OCI-LY3 (cell line): Measurements from ENCODE around the gene AKAP1.

Source experiments
- H2AFZ ChIP-seq: fragments of 200-600, 300-600 bp; shearing (Covaris generic); 2 replicates; pipeline ENCODE4 v1.6.0; 2014; ENCODE audit warnings: antibody characterized with exemption, low read depth, low read length
- H3K27ac ChIP-seq: fragments of 200-600, 300-600 bp; sonication (generic); 2 replicates; pipeline ENCODE4 v1.5.1; 2014; ENCODE audit warnings: mild to moderate bottlenecking, low read length, moderate library complexity, mixed read lengths
- H3K27me3 ChIP-seq: fragments of 200-600, 300-600 bp; sonication (generic); 2 replicates; pipeline ENCODE4 v1.6.1; 2014; ENCODE audit warnings: low read depth, low read length, mixed read lengths
- H3K36me3 ChIP-seq: fragments of 200-600, 300-600 bp; sonication (generic); replicated peaks from 2 replicates; pipeline ENCODE3; 2014; ENCODE audit warnings: low read depth, low read length, mixed read lengths
- H3K4me1 ChIP-seq: fragments of 300-600, 200-600 bp; sonication (generic); 2 replicates; pipeline ENCODE4 v1.6.1; 2014; ENCODE audit warnings: low read length, mixed read lengths
- H3K4me2 ChIP-seq: fragments of 200-600, 300-600 bp; sonication (generic); 2 replicates; pipeline ENCODE4 v1.6.1; 2014; ENCODE audit warnings: low read length, mixed read lengths
- H3K4me3 ChIP-seq: fragments of 300-600, 200-600 bp; sonication (generic); 2 replicates; pipeline ENCODE4 v1.5.1; 2014; ENCODE audit warnings: antibody characterized with exemption, mild to moderate bottlenecking, low read length, moderate library complexity
- H3K79me2 ChIP-seq: fragments of 300-600, 200-600 bp; shearing (Covaris generic); 2 replicates; pipeline ENCODE4 v1.6.1; 2014; ENCODE audit warnings: mild to moderate bottlenecking, low read length, mixed read lengths
- H3K9ac ChIP-seq: fragments of 300-600, 200-600 bp; shearing (Covaris generic); 2 replicates; pipeline ENCODE4 v1.6.0; 2014; ENCODE audit warnings: mild to moderate bottlenecking, low read length, moderate library complexity
- H3K9me3 ChIP-seq: fragments of 200-600, 300-600 bp; shearing (Covaris generic); 2 replicates; pipeline ENCODE4 v1.6.1; 2014; ENCODE audit warnings: low read length, mixed read lengths; ENCODE audit not compliant: insufficient read depth
- H4K20me1 ChIP-seq: fragments of 200-600, 300-600 bp; sonication (generic); 2 replicates; pipeline ENCODE4 v1.6.1; 2016; ENCODE audit warnings: low read length, mixed read lengths; ENCODE audit not compliant: insufficient read depth
- EZH2phosphoT487 ChIP-seq: fragments of 200-600 bp; shearing (Covaris generic); IDR thresholded peaks from 2 replicates; pipeline ENCODE4 v1.6.1; 2018; ENCODE audit warnings: antibody characterized with exemption, mixed run types, low read depth
- TF ChIP-seq, protein P1 (sequence below): fragments of 200-600, 300-600 bp; sonication (generic); IDR thresholded peaks from 2 replicates; pipeline ENCODE4 v1.5.1; 2014; ENCODE audit warnings: antibody characterized with exemption, low read length, low read depth

The AKAP1 gene

DNA sequence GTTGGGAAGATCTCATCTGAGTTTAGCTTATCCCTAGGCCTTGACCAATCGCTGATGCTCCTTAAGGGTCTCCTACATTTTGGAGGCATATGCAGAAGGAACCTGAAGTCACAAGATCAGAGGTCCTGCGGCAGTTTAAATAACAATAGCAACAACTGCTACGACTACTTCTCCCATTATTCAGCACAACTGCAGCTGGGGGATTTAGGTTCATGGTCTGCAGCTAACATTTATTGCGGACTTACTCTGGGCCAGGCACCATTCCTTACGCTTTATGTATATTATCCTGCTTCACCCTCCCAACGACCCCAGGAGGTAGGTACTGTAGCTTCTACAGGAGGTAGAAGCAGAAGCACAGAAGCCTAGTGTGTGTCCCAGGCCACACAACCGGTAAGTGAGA, 59.5 kb downstream of the AKAP1 start:
- Histone ChIP-seq H3K27ac (no peak overlapping the region), H3K9me3 (no peaks in the 10 kb centered on the region), H3K27me3 (0 out of 2 replicates have a peak, but pooled peaks cover 2% of the 10 kb centered on the region), H3K79me2 (no peaks in the 10 kb centered on the region), H3K36me3 (no peaks in the 10 kb centered on the region), H2AFZ (no peak overlapping the region), H3K4me1 (peaks cover 16% of the 10 kb centered on the region), H3K4me2 (no peak overlapping the region), H4K20me1 (no peaks in the 10 kb centered on the region), H3K9ac (no peak overlapping the region), H3K4me3 (no peak overlapping the region)
- no peak for TF ChIP-seq EZH2phosphoT487
- TF ChIP-seq, protein P1, sequence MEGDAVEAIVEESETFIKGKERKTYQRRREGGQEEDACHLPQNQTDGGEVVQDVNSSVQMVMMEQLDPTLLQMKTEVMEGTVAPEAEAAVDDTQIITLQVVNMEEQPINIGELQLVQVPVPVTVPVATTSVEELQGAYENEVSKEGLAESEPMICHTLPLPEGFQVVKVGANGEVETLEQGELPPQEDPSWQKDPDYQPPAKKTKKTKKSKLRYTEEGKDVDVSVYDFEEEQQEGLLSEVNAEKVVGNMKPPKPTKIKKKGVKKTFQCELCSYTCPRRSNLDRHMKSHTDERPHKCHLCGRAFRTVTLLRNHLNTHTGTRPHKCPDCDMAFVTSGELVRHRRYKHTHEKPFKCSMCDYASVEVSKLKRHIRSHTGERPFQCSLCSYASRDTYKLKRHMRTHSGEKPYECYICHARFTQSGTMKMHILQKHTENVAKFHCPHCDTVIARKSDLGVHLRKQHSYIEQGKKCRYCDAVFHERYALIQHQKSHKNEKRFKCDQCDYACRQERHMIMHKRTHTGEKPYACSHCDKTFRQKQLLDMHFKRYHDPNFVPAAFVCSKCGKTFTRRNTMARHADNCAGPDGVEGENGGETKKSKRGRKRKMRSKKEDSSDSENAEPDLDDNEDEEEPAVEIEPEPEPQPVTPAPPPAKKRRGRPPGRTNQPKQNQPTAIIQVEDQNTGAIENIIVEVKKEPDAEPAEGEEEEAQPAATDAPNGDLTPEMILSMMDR: no peak

DNA sequence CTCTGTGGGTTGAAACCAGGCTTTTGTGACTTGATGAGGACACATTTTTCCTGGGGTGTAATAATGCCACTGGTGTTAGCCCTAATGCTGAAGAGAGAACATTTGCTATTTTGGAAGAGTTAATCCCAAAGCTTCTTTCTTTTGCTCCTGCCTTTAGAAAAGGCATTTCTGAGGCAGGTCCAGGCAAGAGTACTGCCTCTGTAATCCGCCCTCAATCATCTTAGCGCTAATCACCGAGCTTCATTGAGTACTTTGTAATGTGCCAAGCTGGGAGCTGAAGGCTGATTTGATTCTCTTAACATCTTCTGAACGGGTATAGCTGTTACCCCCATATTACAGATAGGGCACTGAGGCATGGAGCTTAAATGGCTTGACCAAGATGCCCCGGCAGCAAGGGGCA, 60.3 kb downstream of the AKAP1 start:
- no peak overlapping the region for H3K27ac ChIP-seq
- no peak overlapping the region for H3K4me2 ChIP-seq

DNA sequence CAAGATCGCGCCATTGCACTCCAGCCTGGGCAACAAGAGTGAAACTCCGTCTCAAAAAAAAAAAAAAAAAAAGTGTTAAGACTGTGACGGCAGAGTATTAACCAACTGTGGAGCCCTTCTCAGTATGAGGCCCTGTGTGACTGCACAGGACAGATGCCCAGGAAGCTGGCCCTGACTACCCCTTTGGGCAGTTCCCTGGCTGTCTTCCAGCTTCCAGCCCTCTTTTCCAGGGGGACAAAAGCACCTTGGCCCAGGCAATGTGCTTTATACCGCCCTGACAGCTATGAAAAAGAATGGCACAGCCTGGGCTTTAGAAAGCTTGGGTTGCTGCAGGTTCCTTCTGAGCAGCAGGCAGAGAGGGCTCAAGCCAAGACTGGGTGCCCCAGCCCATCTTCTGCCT, 61.2 kb downstream of the AKAP1 start:
- Histone ChIP-seq H3K9ac (no peak overlapping the region), H3K4me3 (no peak overlapping the region), H3K27ac (no peak overlapping the region), H3K9me3 (no peaks in the 10 kb centered on the region), H3K36me3 (no peaks in the 10 kb centered on the region), H4K20me1 (no peaks in the 10 kb centered on the region), H3K79me2 (no peaks in the 10 kb centered on the region), H2AFZ (no peak overlapping the region), H3K4me1 (peaks cover 3% of the 10 kb centered on the region), H3K27me3 (peaks cover 8% of the 10 kb centered on the region; the same call in 1 of the 2 replicates), H3K4me2 (no peak overlapping the region)
- no peak for TF ChIP-seq EZH2phosphoT487
- TF ChIP-seq, protein P1: no peak

More for the DNA sequence above, 60.3 kb downstream of the AKAP1 start:
- H3K4me1 ChIP-seq: peaks cover 12% of the 10 kb centered on the region
- H3K36me3 ChIP-seq: no peaks in the 10 kb centered on the region
- H2AFZ ChIP-seq: no peak overlapping the region
- peaks cover 8% of the 10 kb centered on the region; the same call in 1 of the 2 replicates for H3K27me3 ChIP-seq
- no peak overlapping the region for H3K4me3 ChIP-seq
- TF ChIP-seq, protein P1: no peak
- no peak for TF ChIP-seq EZH2phosphoT487
- H3K9me3 ChIP-seq: no peaks in the 10 kb centered on the region
- no peak overlapping the region for H3K9ac ChIP-seq
- no peaks in the 10 kb centered on the region for H4K20me1 ChIP-seq
- H3K79me2 ChIP-seq: no peaks in the 10 kb centered on the region

DNA sequence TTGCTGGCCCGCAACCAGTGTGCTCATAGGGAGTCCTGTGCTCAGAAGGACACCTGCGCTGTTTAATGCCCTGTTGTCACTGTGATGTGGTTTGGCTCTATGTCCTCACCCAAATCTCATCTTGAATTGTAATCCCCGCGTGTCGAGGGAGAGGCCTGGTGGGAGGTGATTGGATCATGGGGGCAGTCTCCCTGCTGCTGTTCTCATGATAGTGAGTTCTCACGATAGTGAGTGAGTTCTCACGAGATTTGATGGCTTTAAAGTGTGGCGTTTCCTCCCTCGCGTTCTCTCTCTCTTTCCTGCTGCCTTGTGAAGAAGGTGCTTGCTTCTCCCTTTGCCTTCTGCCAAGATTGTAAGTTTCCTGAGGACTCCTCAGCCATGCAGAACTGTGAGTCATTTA, 66.8 kb downstream of the AKAP1 start:
- Histone ChIP-seq H3K4me3 (no peak overlapping the region), H3K27me3 (peaks cover 8% of the 10 kb centered on the region; the same call in 1 of the 2 replicates), H3K36me3 (no peaks in the 10 kb centered on the region), H3K27ac (no peak overlapping the region), H4K20me1 (no peaks in the 10 kb centered on the region), H3K4me2 (no peak overlapping the region), H3K79me2 (no peaks in the 10 kb centered on the region), H3K9ac (no peak overlapping the region), H2AFZ (no peak overlapping the region), H3K4me1 (peaks cover 7% of the 10 kb centered on the region), H3K9me3 (no peaks in the 10 kb centered on the region)
- no peak for TF ChIP-seq EZH2phosphoT487
- TF ChIP-seq, protein P1: no peak
